ENCODE results near the gene LCE2A.
"Not testable (repeated sequence)": the region's sequence is repeated elsewhere in the genome, so short reads cannot be mapped to it uniquely, and the experiment has no call there.

Gene LCE2A, protein sequence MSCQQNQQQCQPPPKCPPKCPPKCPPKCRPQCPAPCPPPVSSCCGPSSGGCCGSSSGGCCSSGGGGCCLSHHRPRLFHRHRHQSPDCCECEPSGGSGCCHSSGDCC

DNA sequence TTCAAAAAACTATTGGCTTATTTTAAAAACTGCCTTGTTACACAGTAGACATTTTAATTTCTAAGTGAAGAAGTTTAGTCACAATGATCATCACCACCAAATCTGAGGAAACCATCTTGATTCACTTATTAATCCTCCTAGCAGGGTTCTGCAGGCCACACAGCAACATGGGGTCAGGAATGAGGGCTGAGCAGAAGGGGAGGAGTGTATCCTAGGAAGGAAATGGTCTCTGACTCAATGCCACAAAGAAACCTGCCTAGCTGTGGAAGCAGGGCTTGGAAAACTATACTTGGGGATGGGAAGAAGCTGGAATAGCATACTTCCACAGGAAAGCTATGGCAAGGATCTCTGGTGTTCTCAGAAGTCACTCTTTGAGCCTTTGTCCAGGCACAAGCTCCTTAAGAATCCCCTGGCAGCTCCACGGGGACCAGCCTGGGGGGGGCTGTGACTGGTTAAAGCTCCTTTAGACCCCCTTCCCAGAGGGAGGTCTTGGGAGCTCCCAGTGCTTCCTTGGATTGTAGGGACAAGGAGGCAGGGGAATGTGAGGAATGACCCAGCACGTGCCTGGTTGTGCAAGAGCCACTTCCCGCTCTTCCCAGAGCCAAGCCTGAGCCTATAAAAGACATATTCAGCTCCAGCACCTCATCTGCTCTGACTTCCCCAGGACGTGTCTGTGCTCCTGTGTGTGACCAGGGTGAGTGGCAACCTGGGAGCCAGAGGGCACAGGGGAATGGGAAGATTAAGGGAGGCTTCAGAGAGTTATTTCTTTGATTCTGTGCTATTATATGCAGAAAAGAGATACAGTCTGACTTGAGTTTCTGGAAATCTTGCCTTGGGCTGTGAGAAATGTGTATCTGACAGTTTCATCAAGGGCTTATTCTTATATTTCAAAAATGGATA is at the start of gene LCE2A:
TSS of gene LCE2A (plus strand) at position 645 of the 900 bp plus-strand sequence. CDS start 557 bp downstream, outside the sequence.
- in situ Hi-C loops (cut with MboI; ENCODE audit: low sequenced_read_pairs), result no loop called here

DNA sequence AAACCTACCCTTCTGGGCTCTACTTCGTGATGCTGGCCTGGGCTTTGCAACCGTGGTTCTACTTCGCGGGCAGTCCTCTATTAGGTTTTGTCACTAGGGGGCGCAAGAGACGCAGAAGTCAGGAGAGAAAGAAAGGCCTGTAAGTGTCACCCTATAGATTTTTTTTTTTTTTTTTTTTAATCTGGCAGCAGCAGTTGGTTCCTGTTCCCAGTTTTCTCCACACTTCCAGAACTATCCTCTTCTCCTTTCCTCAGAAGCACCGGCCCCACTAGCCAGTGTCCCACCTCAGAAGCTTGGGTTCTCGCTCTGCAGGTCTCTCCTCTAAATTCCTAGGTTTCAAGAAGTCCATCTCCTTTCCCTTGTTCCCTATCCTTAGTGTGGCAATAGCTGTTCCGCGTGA is 44.0 kb upstream of the LCE2A start:
- in situ Hi-C loops (cut with MboI; ENCODE audit: low sequenced_read_pairs), result no loop called here

DNA sequence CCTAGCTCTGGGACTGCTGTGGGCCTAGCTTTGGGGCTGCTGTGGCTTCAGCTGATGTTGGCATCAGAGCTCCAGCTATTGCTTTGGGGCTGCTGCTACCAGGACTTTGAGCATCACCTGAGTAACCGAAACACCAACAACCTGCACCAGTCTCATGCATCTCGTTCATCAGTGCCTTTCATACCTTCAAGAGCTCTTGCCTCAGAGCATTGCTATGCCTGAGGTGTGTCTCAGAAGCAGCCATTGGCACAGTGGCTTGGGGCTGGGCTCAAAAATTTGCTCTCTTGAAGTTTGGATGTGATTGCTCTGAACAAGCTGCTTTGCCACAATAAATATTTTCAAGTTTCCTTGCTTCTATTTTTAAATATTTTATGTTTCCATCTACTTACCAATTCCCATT is 41.7 kb upstream of the LCE2A start:
- in situ Hi-C loops (cut with MboI; ENCODE audit: low sequenced_read_pairs), result no loop called here

DNA sequence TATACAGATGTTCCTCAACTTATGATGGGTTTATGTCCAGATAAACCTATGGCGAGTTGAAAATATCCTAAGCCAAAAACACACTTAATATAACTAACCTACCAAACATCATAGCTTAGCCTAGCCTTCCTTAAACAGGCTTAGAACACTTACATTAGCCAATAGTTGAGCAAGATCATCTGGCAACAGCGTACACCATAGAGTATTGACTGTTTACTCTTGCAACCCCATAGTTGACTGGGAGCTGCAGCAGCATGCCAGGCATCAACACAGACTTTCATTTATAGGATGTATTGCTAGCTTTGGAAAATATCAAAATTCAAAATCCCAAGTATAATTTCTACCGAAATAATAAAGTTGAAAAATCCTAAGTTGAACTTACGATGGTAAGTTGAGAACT is 40.5 kb upstream of the LCE2A start:
- in situ Hi-C loops (cut with MboI; ENCODE audit: low sequenced_read_pairs), result no loop called here

DNA sequence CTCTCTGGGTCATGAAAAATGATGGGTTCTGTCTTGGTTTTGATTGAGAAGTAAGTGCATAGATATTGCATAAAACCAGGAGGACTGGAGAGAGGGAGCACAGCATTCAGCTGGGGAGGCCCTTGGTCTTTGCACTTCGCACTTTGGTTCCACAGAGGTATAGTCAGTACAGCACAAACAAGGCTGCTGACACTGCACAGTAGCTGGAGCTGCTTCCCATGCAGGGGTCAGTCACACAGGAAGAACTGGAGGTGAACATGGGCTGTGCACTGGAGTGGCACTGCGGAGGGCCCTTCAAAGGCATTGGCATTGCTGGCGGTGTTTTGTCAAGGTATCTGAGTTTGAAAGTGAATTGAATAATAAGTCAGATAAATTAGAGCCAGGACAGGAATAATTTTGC is 39.5 kb upstream of the LCE2A start:
- in situ Hi-C loops (cut with MboI; ENCODE audit: low sequenced_read_pairs), result no loop called here

DNA sequence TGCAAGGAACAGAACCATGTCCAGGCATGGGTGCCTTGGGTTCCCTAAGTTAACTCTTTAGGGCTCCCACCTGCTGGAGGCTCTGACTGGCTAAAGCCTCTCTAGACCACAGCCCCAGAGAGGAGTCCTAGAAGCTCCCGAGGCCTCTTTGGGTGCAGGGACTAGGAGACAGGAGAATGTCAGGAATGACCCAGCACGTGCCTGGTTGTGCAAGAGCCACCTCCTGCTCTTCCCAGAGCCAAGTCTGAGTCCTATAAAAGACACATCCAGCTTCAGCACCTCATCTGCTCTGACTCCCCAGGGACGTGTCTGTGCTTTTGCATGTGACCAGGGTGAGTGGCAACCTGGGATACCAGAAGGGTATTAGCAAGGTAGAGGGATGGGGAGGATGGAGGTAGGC is 35.0 kb upstream of the LCE2A start, which contains the start of gene LCE2D:
TSS of gene LCE2D (plus strand) at position 283 of the 400 bp plus-strand sequence. CDS start 726 bp downstream, outside the sequence.
- in situ Hi-C loops (cut with MboI; ENCODE audit: low sequenced_read_pairs), result no loop called here

DNA sequence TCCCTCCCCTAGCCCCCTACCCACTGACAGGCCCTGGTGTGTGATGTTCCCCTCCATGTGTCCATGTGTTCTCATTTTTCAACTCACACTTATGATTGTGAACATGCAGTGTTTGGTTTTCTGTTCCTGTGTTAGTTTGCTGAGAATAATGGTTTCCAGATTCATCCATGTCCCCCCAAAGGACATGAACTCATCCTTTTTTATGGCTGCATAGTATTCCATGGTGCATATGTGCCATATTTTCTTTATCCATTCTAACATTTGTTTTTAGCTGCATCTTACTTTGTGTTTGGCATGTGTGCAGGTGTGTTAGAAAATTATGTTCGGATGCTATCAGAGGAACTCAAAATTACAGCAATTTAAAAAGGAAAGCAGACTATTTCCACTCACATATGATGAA is 32.0 kb upstream of the LCE2A start:
- in situ Hi-C loops (cut with MboI; ENCODE audit: low sequenced_read_pairs), result not testable (repeated sequence)

DNA sequence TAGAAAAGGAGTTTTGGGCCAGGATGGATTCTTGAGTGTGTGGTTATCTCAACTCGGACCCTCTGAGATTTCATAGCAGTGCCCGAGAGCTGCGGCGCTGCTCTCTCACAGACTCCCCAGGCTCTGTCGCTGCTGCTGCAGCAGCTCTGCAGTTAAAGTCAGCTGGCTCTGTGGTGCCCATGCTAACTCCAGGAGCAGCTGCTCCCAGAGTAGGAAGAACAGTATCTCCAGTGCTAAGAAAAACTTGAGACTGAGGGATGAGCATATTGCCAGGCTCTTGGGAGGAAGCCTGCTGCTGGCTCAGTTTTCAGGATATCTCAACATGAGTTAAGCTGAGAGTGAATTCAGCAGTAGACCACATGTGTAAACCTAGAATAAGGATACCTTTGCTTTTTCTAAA is 30.5 kb upstream of the LCE2A start:
- in situ Hi-C loops (cut with MboI; ENCODE audit: low sequenced_read_pairs), result no loop called here

DNA sequence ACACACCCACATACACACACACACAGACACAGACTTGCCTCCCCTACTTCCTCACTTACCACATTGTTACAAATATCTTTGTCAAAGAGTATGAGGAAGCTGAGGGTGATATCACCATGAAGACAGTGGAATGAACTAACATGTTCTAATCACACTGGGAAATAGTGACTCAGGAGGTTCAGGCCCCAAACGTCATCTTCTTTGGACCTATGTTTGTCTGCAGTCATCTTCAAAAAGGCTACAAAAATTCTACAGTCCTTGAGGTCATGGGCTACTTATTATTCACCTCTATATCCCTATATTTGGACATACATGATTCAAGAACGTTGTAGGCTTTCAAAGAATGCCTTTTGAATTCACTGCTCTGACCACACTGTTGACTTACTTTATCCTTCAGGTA is 25.1 kb upstream of the LCE2A start:
- in situ Hi-C loops (cut with MboI; ENCODE audit: low sequenced_read_pairs), result no loop called here

DNA sequence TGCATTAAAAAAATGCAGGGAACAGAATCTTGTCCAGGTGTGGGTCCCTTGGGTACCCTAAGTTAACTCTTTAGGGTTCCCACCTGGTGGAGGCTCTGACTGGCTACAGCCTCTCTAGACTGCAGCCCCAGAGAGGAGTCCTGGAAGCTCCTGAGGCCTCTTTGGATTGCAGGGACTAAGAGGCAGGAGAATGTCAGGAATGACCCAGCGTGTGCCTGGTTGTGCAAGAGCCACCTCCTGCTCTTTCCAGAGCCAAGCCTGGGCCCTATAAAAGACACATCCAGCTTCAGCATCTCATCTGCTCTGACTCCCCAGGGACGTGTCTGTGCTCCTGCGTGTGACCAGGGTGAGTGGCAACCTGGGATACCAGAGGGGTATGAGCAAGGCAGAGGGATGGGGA is 23.2 kb upstream of the LCE2A start, which contains the start of gene LCE2C:
TSS of gene LCE2C (plus strand) at position 297 of the 400 bp plus-strand sequence. CDS start 737 bp downstream, outside the sequence.
- in situ Hi-C loops (cut with MboI; ENCODE audit: low sequenced_read_pairs), result not testable (repeated sequence)

DNA sequence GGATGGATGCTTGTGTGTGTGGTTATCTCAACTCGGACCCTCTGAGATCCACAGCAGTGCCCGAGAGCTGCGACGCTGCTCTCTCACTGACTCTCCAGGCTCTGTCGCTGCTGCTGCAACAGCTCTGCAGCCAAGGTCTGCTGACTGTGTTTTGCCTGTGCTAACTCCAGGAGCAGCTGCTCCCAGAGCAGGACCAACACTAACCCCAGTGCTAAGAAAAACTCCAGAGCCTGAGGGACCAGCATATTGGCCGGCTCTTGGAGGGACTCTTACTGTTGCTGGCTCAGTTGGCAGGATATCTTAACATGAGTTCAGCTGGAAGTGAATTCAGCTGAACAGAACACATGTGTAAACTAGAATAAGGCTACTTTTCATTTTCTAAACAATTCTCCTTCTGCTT is 18.7 kb upstream of the LCE2A start:
- in situ Hi-C loops (cut with MboI; ENCODE audit: low sequenced_read_pairs), result no loop called here

DNA sequence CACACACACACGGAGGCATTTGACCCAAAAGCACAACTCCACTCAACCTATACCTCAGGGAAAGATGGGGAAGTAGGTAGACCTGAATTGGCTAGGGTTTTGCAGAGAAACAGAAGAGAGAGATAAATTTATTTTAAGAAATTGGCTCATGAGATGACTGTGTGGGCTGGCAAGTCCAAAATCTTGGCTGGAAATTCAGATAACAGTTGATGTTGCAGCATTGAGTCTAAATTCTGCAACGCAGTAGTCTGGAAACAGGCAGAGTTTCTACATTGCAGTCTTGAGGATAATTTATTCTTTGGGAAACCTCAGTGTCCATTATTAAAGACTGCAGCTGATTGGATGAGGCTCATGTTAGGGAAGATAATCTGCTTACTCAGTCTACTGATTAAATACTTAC is 16.5 kb upstream of the LCE2A start:
- in situ Hi-C loops (cut with MboI; ENCODE audit: low sequenced_read_pairs), result no loop called here

DNA sequence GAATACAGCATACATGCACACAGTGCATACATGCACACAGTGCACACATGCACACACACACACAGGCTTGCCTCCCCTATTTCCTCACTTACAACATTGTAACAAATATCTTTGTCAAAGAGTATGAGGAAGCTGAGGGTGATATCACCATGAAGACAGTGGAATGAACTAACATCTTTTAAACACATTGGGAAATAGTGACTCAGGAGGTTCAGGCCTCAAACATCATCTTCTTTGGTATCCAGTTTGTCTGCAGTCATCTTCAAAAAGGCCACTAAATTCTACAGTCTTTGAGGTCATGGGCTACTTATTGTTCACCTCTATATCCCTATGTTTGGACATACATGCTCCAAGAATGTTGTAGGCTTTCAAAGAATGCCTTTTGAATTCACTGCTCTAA is 14.3 kb upstream of the LCE2A start:
- in situ Hi-C loops (cut with MboI; ENCODE audit: low sequenced_read_pairs), result no loop called here

DNA sequence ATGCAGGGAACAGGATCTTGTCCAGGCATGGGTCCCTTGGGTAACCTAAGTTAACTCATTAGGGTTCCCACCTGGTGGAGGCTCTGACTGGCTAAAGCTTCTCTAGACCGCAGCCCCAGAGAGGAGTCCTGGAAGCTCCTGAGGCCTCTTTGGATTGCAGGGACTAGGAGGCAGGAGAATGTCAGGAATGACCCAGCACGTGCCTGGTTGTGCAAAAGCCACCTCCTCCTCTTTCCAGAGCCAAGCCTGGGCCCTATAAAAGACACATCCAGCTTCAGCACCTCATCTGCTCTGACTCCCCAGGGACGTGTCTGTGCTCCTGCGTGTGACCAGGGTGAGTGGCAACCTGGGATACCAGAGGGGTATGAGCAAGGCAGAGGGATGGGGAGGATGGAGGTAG is 12.3 kb upstream of the LCE2A start, which contains the start of gene LCE2B:
TSS of gene LCE2B (plus strand) at position 301 of the 400 bp plus-strand sequence. CDS start 721 bp downstream, outside the sequence.
- in situ Hi-C loops (cut with MboI; ENCODE audit: low sequenced_read_pairs), result not testable (repeated sequence)

DNA sequence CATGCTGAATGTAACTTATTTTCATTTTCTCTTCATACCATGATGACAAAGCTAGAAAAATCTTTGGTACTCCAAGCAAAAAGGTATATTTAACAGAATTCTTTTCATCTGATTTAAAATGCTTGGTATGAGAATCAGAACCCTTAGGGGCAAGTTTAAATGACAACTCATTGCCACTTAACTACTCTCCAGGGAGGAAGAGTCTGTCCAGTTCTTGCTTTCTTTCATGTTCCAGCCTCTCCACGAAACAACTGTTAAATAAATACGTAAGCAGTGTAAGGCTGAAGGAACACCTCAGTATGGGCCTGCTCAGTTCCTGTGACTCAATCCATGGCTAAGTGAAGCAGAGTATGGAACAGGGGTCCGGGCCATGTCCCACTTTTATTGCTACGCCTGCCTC is 1.6 kb downstream of the LCE2A start:
- in situ Hi-C loops (cut with MboI; ENCODE audit: low sequenced_read_pairs), result no loop called here

DNA sequence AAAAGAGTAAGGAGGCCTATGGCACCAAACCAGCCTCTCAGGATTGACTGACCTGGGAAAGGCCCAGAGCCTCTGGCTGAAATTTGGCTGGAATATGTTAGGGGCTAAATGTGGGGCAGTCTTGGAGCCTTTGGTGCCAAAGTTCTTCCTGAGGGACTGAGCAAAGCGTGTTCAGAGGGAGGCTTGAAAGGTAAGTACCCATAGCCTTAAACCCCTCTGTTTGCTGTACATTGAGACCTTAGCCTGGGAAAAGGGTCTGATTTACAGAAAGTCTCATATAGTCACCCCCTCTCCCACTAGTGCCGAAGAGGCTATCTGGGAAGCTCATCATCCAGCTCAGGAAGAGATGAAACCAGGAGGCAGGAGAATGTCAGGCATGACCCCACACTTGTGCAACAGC is 9.7 kb downstream of the LCE2A start, which contains the start of gene LCE4A:
TSS of gene LCE4A (plus strand) at position 301 of the 400 bp plus-strand sequence. CDS start 916 bp downstream, outside the sequence.
- in situ Hi-C loops (cut with MboI; ENCODE audit: low sequenced_read_pairs), result no loop called here

DNA sequence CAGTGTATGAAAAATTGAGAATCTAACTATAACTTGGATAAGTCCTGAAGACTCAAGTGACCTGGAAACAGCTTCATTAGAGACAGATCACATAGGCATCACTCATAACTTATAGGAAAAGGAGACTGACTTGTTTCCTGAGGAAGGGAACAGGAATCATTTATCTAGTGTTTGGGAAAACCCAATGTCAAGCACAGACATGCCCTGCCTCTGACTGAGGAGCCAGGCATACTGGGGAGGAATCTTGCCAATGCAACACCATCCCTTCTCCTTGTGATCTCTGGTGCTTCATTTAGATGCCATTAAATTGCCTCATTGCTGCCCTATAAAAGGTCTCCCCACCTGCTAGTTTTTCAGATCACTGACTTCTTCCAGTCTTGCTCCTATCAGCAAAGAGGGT is 20.1 kb downstream of the LCE2A start:
- in situ Hi-C loops (cut with MboI; ENCODE audit: low sequenced_read_pairs), result no loop called here

DNA sequence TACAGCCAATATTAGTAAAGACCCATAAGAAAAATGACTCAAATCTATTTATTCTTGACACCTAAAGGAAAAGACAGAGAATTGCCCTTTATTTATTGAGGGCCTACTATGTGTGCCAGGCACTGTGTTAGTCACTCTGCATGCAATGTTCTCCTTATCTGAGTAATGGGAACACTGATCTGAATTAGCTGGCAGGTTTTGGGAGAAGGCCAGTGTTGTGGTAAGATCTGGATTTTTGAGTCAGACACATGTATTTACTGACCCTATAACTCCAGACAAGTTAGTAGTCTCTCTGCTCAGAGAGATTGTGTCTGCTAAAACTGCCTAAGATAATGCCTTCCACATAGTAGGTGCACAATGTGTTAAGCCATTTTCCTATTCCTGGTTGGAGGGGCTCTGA is 27.1 kb downstream of the LCE2A start:
- in situ Hi-C loops (cut with MboI; ENCODE audit: low sequenced_read_pairs), result no loop called here

DNA sequence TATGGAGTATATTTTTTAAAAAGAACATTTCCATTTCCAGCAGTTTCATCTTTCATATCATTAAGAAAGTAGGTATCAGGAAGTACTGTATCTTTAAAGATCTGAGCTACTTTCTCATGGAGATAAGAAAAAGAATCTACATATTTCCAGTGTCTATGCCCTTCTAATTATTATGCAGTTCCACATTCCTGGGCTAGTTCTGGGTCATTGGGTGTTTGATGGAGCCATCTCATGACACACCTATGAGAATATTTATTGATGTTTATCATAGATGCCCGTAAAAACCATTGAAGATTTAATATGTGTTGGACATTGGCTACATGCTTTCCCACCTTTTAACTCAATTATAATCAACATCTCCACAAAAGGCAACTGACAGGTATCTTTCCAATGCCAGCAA is 30.8 kb downstream of the LCE2A start:
- in situ Hi-C loops (cut with MboI; ENCODE audit: low sequenced_read_pairs), result no loop called here

DNA sequence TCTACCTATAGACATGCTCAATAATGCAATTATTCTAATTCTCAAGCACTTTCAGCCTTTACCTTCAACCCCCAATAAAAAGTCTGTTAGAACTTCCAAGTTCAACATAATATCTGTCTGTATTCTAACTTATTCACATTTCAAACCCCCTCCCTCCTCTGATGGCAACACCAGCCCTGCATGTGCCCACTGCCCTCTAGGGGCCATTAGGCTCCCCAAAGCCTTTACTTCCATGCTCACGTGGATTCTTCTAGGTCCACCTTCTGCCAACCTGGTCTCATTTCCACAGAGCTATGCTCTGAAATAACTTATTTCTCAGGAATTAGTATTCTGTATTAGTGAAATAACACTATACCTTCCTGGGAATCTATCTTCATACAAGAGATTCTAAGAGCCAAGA is 37.5 kb downstream of the LCE2A start:
- in situ Hi-C loops (cut with MboI; ENCODE audit: low sequenced_read_pairs), result no loop called here

DNA sequence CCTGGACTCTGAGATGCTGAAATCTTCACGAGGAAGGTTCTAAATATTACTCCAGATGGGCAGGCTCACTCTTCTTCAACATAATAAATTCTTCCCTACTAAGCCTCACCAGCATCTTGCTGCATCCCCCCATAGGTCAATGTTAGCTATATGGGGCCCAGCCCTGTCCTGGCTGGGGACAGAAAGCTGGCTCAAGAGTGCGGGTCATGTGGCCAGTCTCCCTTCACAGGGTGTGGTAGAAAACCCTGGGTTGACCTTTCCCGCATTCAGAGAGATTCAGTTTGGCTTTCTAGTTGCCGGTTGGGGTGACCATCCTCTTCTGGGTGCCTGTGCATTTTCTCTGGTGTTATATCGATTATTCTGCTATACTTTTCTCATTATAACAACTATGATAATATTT is 39.9 kb downstream of the LCE2A start:
- in situ Hi-C loops (cut with MboI; ENCODE audit: low sequenced_read_pairs), result no loop called here

DNA sequence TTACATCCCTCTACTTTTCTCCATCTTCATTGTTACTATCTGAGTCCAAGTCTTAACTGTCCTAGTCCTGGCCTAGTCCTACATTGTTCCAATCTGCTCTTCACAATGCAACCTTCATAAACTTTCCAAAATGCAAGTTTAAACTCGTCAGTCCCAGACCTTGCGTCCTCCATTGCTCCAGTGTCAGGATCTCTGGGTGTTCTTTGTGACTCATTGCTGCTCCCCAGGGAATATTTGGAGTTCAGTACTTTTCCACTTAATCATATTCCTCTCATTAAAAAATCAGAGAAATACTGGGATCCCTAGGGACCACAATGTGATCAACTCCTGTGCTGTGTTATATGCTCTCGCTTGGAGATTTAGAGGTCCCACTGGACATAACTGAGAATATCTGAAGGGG is 41.7 kb downstream of the LCE2A start:
- in situ Hi-C loops (cut with MboI; ENCODE audit: low sequenced_read_pairs), result no loop called here

Data from hTERT RPE-1 (cell line).